Kidney (tissue), 14 donors: Measurements from ENCODE around the gene CAMK2A. TPM values are rescaled to one million over a fixed set of nuclear protein-coding genes. Genes with fewer than 3 reads are reported as not detected.

ENCODE experiments used
- DNase-seq, 5 donors: peaks; one replicate each; pipeline ENCODE4 v3.0.0-alpha.2; 2013 to 2020
- FAIRE-seq: peaks from 2 replicates; lab custom pipeline; 2012; peaks lifted over from hg19 to GRCh38; lab: Jason Lieb, UNC
- H3K27ac ChIP-seq, 2 donors: one replicate each; pipeline ENCODE4 v1.7.0; 2013; ENCODE audit warnings: low read depth in 2 of 2, low read length in 2 of 2, inconsistent platforms in 1 of 2
- H3K27me3 ChIP-seq: one replicate; pipeline ENCODE4 v1.7.1; 2013; ENCODE audit warnings: low read length, inconsistent platforms; ENCODE audit not compliant: control insufficient read depth, insufficient read depth
- H3K36me3 ChIP-seq, 3 donors: one replicate each; pipeline versions ENCODE4 v1.7.0 to v1.7.1; 2013; ENCODE audit warnings: low read length in 3 of 3, control low read depth in 1 of 3, inconsistent platforms in 1 of 3; ENCODE audit not compliant: insufficient read depth in 3 of 3, control insufficient read depth in 2 of 3
- H3K4me1 ChIP-seq, 3 donors: one replicate each; pipeline versions ENCODE4 v1.7.0 to v1.7.1; 2013; ENCODE audit warnings: low read length in 3 of 3, inconsistent platforms in 1 of 3, low read depth in 1 of 3; ENCODE audit not compliant: control insufficient read depth in 2 of 3, insufficient read depth in 2 of 3
- H3K4me3 ChIP-seq, 3 donors: one replicate each; pipeline versions ENCODE4 v1.7.0 to v1.8.1; 2013; ENCODE audit warnings: low read length in 3 of 3, control low read depth in 1 of 3, inconsistent platforms in 1 of 3
- H3K9ac ChIP-seq, 3 donors: one replicate each; pipeline versions ENCODE4 v1.7.0 to v1.7.1; 2013; ENCODE audit warnings: low read length in 3 of 3, control low read depth in 1 of 3, inconsistent platforms in 1 of 3
- H3K9me3 ChIP-seq, 3 donors: one replicate each; pipeline versions ENCODE4 v1.7.0 to v1.7.1; 2013; ENCODE audit warnings: low read length in 3 of 3, control low read depth in 1 of 3, inconsistent platforms in 1 of 3; ENCODE audit not compliant: control insufficient read depth in 2 of 3, insufficient read depth in 1 of 3
- intact Hi-C: fragments of 100-400 bp; cut with DNase I; formaldehyde crosslinking; loops from one replicate; pipeline ENCODE4 v1.11.1; 2022
- polyA plus RNA-seq: library from polyadenylated mRNA; stranded (reverse); fragments of 350-450 nt; fragmentation: Illumina TruSeq; extraction: RNeasy Lipid Tissue Mini Kit (QIAGEN cat#74804); gene quantifications from one replicate; pipeline ENCODE4 v1.2.3, GENCODE V29; 2014; ENCODE audit warnings: low read depth, low replicate concordance; ENCODE audit not compliant: insufficient read depth
- total RNA-seq: library from RNA; stranded (reverse); fragmentation: NEBNext Ultra II Directional; extraction: Animal tissue kit (Norgen Biotek cat#: 25700); gene quantifications from one replicate; pipeline ENCODE4 v1.2.1, GENCODE V29; 2021
- TF ChIP-seq, protein P1 (sequence below): IDR thresholded peaks from 3 replicates; pipeline ENCODE4 v1.5.1; 2012; ENCODE audit warnings: mild to moderate bottlenecking, moderate library complexity, borderline replicate concordance; ENCODE audit not compliant: insufficient read depth; ENCODE audit errors: extremely low read depth
- donor health status: control.
- donor health status: control.
- donor health status: control.
- donor health status: control.
- donor health status: control.
- donor health status: DM: yes; HTN: yes; CAD: no.
- donor health status: Normal renal cell carcinoma (clear cell type).

CAMK2A gene
- total and polyA plus RNA-seq, 2 donors from 2014 or later, result 0.28 to 0.90 TPM

DNA sequence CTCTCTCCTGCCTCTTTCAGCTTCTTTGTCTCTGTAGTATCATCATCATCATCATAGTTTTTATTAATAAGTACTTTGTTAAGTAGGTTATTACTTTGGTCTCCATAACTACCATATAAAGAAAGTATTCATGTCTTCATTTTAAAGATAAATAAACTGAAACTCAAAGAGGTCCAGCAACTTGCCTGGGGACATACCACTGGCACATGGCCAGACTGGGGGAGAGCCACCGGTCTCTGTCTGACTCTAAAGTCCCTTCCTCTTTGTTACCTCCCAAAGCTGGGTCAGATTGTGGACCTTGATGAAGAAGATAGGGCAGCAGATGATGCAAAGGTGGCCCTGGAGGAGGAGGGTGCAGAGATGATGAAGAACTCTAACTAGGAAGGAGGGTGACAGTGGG lies 114.5 kb downstream of the CAMK2A start:
- Histone ChIP-seq H3K27me3 (no peaks in the 10 kb centered on the region), H3K27ac (no peak overlapping the region), H3K9ac (no peak overlapping the region), H3K4me1 (peaks cover 4 to 18% (median 4%) of the 10 kb centered on the region in 3 donors), H3K36me3 (no peaks in the 10 kb centered on the region), H3K9me3 (no peaks in the 10 kb centered on the region), H3K4me3 (no peak overlapping the region)
- intact Hi-C loops, result no loop called here
- FAIRE-seq (no peak), DNase-seq (no peak)
- TF ChIP-seq, protein P1, sequence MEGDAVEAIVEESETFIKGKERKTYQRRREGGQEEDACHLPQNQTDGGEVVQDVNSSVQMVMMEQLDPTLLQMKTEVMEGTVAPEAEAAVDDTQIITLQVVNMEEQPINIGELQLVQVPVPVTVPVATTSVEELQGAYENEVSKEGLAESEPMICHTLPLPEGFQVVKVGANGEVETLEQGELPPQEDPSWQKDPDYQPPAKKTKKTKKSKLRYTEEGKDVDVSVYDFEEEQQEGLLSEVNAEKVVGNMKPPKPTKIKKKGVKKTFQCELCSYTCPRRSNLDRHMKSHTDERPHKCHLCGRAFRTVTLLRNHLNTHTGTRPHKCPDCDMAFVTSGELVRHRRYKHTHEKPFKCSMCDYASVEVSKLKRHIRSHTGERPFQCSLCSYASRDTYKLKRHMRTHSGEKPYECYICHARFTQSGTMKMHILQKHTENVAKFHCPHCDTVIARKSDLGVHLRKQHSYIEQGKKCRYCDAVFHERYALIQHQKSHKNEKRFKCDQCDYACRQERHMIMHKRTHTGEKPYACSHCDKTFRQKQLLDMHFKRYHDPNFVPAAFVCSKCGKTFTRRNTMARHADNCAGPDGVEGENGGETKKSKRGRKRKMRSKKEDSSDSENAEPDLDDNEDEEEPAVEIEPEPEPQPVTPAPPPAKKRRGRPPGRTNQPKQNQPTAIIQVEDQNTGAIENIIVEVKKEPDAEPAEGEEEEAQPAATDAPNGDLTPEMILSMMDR, result no peak

DNA sequence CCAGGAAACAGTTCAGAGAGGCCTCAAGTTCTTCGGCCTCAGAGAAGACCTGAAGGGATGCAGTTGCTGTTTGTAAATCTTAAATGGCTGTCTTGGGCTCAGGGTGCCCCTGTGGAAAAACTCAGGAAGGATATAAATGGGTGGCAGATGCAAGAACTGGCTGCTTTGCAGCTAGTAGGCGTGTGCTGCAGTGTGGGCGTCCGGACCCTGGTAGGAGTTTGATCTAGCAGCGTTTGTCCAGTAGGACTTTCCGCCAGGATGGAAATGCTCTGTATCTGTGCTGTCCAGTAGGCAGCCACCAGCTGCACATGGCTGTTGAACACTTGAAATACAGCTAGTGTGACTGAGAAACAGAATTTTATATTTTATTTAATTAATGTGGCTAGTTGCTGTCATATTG lies 115.3 kb downstream of the CAMK2A start:
- peak in 1 of 5 donors; percentile 66 for DNase-seq
- FAIRE-seq, result no peak
- Histone ChIP-seq H3K27ac (no peak overlapping the region), H3K9me3 (no peaks in the 10 kb centered on the region), H3K4me3 (no peak overlapping the region), H3K9ac (no peak overlapping the region), H3K4me1 (peaks cover 4 to 10% (median 4%) of the 10 kb centered on the region in 3 donors), H3K36me3 (no peaks in the 10 kb centered on the region), H3K27me3 (peaks cover 2% of the 10 kb centered on the region)
- intact Hi-C loops, result no loop called here
- TF ChIP-seq, protein P1, result no peak

DNA sequence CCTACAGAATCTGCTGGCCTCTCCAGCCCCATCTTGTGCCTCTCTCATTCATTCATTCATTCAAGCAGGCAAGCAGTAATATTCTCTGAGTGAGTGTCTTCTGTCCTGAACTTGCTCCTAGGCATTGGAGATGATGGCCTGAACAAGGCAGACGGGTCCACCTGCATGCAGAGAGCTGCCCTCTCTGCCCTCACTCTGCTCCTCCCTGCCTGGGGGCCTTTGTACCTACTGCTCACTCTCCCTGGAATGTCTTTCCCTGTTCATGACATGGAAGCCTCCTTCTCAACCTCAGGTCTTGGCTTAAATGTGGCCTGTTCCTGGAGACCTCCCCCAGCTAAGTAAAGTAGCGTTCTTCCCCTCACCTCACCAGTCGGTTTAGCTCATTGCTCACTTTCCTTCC lies 116.4 kb downstream of the CAMK2A start:
- DNase-seq (no peak), FAIRE-seq (no peak)
- H3K4me3 ChIP-seq, result no peak overlapping the region
- no peaks in the 10 kb centered on the region for H3K9me3 ChIP-seq
- intact Hi-C loops, result no loop called here
- H3K27me3 ChIP-seq, result peaks cover 2% of the 10 kb centered on the region
- no peak overlapping the region for H3K27ac ChIP-seq
- H3K36me3 ChIP-seq, result no peaks in the 10 kb centered on the region
- TF ChIP-seq, protein P1, result no peak
- peaks cover 4 to 5% (median 4%) of the 10 kb centered on the region in 3 donors for H3K4me1 ChIP-seq
- no peak overlapping the region for H3K9ac ChIP-seq

DNA sequence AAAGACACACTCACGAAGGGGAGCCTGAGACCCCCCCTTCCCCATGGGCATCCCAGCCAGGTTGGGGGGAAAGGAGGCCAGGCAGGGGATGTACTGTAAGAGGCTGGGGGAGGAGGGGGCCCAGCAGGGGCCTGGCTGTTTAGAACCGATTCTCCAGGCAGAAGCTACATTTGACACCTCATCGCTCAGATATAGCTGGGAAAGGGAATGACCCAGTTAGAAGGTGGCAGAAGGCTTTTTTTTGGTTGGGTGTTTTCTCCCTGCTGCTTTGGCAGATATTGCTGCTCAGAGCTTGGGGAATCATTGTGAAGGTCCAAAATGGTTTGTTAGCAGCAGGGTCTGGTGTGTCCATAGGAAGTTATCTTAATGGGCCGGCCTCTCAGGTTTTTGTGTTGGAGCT lies 117.0 kb downstream of the CAMK2A start:
- no peak for DNase-seq
- Histone ChIP-seq H3K9ac (no peak overlapping the region), H3K9me3 (no peaks in the 10 kb centered on the region), H3K4me1 (peaks cover 0 to 4% (median 2%) of the 10 kb centered on the region in 3 donors), H3K27me3 (peaks cover 2% of the 10 kb centered on the region), H3K4me3 (no peak overlapping the region), H3K27ac (no peak overlapping the region), H3K36me3 (no peaks in the 10 kb centered on the region)
- TF ChIP-seq, protein P1, result no peak
- intact Hi-C loops, result no loop called here
- FAIRE-seq, result no peak
